ENCODE results near the gene CFAP119. TPM values are rescaled to one million over a fixed set of nuclear protein-coding genes. Genes with fewer than 3 reads are reported as not detected.

The CFAP119 gene
- total RNA-seq, 1 donor from 2014 or later = 8.8 TPM

GRCh38 chr16:30746638-30747175, 15.2 kb downstream of the CFAP119 start:
- H3K36me3 Mint-ChIP-seq (ENCODE audit: low read depth) = peaks cover 49% of the 10 kb centered on the region
- DNase-seq (no peak), ATAC-seq (ENCODE audit: low read depth) (no peak)
- CTCF ChIA-PET = no interaction called here
- intact Hi-C loops (cut with micrococcal nuclease) = loop anchor here (5.0 kb wide), 1 partner anchor 66 kb away; no protein-coding TSS in a partner anchor
- H3K27me3 Mint-ChIP-seq = no peaks in the 10 kb centered on the region
- POLR2A ChIA-PET = interaction anchor here (1.3 to 2.2 kb wide), 5 partner anchors 22 to 340 kb away, joined by 3 to 16 read pairs (median 9); partner anchors contain the start of gene ZNF771
- no peak for TF ChIP-seq CTCF (IDR thresholded peaks at IDR 0.05)
- no peaks in the 10 kb centered on the region for H3K9me3 Mint-ChIP-seq
- H3K27ac Mint-ChIP-seq = no peak overlapping the region
- H3K4me1 Mint-ChIP-seq = peaks cover 24% of the 10 kb centered on the region
- no peak overlapping the region for H3K4me3 Mint-ChIP-seq

- no peaks in the 10 kb centered on the region for H3K27me3 Mint-ChIP-seq
- peaks cover 22% of the 10 kb centered on the region for H3K4me1 Mint-ChIP-seq
- intact Hi-C loops (cut with micrococcal nuclease) = loop anchor here (5.0 kb wide), 1 partner anchor 67 kb away; no protein-coding TSS in a partner anchor
- no peak overlapping the region for H3K4me3 Mint-ChIP-seq
- ChIA-PET POLR2A (no interaction called here), CTCF (no interaction called here)
- no peaks in the 10 kb centered on the region for H3K9me3 Mint-ChIP-seq
- ATAC-seq (ENCODE audit: low read depth) (no peak), DNase-seq (no peak)
- peaks cover 49% of the 10 kb centered on the region for H3K36me3 Mint-ChIP-seq (ENCODE audit: low read depth)
- TF ChIP-seq CTCF (IDR thresholded peaks at IDR 0.05) = no peak
- H3K27ac Mint-ChIP-seq = no peak overlapping the region
These were observed 16.8 kb downstream of the CFAP119 start for GRCh38 chr16:30745082-30745481.

- POLR2A ChIA-PET = interaction anchor here (0.6 kb wide), 1 partner anchor 26 kb away, joined by 5 read pairs; no protein-coding TSS in a partner anchor
These were observed 17.7 kb downstream of the CFAP119 start for GRCh38 chr16:30744183-30744582.

GRCh38 chr16:30743716-30744115, 18.1 kb downstream of the CFAP119 start:
- ATAC-seq (ENCODE audit: low read depth) = no peak
- Mint-ChIP-seq H3K27me3 (no peaks in the 10 kb centered on the region), H3K4me1 (peaks cover 14% of the 10 kb centered on the region), H3K9me3 (no peaks in the 10 kb centered on the region), H3K4me3 (no peak overlapping the region), H3K27ac (no peak overlapping the region), H3K36me3 (ENCODE audit: low read depth) (peaks cover 47% of the 10 kb centered on the region)
- no peak for TF ChIP-seq CTCF (IDR thresholded peaks at IDR 0.05)
- DNase-seq = no peak
- ChIA-PET CTCF (no interaction called here), POLR2A (interaction anchor here (0.6 kb wide), 1 partner anchor 26 kb away, joined by 5 read pairs; no protein-coding TSS in a partner anchor)
- intact Hi-C loops (cut with micrococcal nuclease) = no loop called here

More at GRCh38 chr16:30744183-30744582, 17.7 kb downstream of the CFAP119 start:
- Mint-ChIP-seq H3K9me3 (no peaks in the 10 kb centered on the region), H3K36me3 (ENCODE audit: low read depth) (peaks cover 44% of the 10 kb centered on the region), H3K4me1 (peaks cover 15% of the 10 kb centered on the region), H3K27ac (no peak overlapping the region), H3K4me3 (no peak overlapping the region), H3K27me3 (no peaks in the 10 kb centered on the region)
- CTCF ChIA-PET = no interaction called here
- intact Hi-C loops (cut with micrococcal nuclease) = no loop called here
- ATAC-seq (ENCODE audit: low read depth) = no peak
- TF ChIP-seq CTCF (IDR thresholded peaks at IDR 0.05) = no peak
- DNase-seq = no peak

GRCh38 chr16:30741461-30741914, 20.4 kb downstream of the CFAP119 start:
- Mint-ChIP-seq H3K36me3 (ENCODE audit: low read depth) (peaks cover 66% of the 10 kb centered on the region), H3K27me3 (no peaks in the 10 kb centered on the region), H3K4me3 (no peak overlapping the region), H3K4me1 (no peaks in the 10 kb centered on the region), H3K9me3 (no peaks in the 10 kb centered on the region), H3K27ac (no peak overlapping the region)
- DNase-seq = no peak
- no peak for TF ChIP-seq CTCF (IDR thresholded peaks at IDR 0.05)
- intact Hi-C loops (cut with micrococcal nuclease) = no loop called here
- no peak for ATAC-seq (ENCODE audit: low read depth)
- ChIA-PET CTCF (no interaction called here), POLR2A (interaction anchor here (0.6 kb wide), 1 partner anchor 156 kb away, joined by 3 read pairs; no protein-coding TSS in a partner anchor)

Data from activated B cell treated with CpG ODN at 0.5 μM for 24 hours (primary cell).